Peyer's patch (tissue), 4 donors: ENCODE measurements around the gene TMEM43. TPM values are rescaled to one million over a fixed set of nuclear protein-coding genes. Genes with fewer than 3 reads are reported as not detected.

ENCODE experiments used
- DNase-seq, 3 donors: peaks; one replicate each; pipeline ENCODE4 v3.0.0-alpha.2; 2017 to 2019
- H3K27ac ChIP-seq, 4 donors: fragments of 200-600 bp; sonication (generic); one replicate each; pipeline ENCODE4 v1.5.1; 2016 to 2019
- H3K27me3 ChIP-seq, 2 donors: fragments of 200-600 bp; sonication (generic); one replicate each; pipeline ENCODE4 v1.5.1; 2019
- H3K36me3 ChIP-seq, 3 donors: fragments of 200-600 bp; sonication (generic); one replicate each; pipeline ENCODE4 v1.5.1; 2016 to 2019
- H3K4me1 ChIP-seq, 4 donors: fragments of 200-600 bp; sonication (generic); one replicate each; pipeline ENCODE4 v1.5.1; 2016 to 2019
- H3K4me3 ChIP-seq, 4 donors: fragments of 200-600 bp; sonication (generic); 1 replicate in 3 of 4; 2 replicates in 1 of 4; pipeline ENCODE4 v1.5.1; 2016 to 2019; ENCODE audit warnings: mild to moderate bottlenecking in 1 of 4
- H3K9me3 ChIP-seq, 4 donors: fragments of 200-600 bp; sonication (generic); one replicate each; pipeline ENCODE4 v1.5.1; 2016 to 2019; ENCODE audit warnings: mild to moderate bottlenecking in 1 of 4
- CTCF ChIP-seq, 6 experiments: fragments of 450-650 bp in 4 of 6; fragments of 200-600 bp in 2 of 6; sonication (generic) in 1 of 6; IDR thresholded peaks; one replicate each; pipeline ENCODE4 v1.5.1; 2017 to 2019; ENCODE audit warnings: antibody characterized with exemption in 6 of 6, mild to moderate bottlenecking in 3 of 6, moderate library complexity in 1 of 6
- POLR2A ChIP-seq, 2 donors: fragments of 450-650 bp; IDR thresholded peaks; one replicate each; pipeline ENCODE4 v1.5.1; 2017; ENCODE audit warnings: antibody characterized with exemption in 2 of 2, mild to moderate bottlenecking in 2 of 2, moderate library complexity in 2 of 2
- total RNA-seq, 4 donors: library from RNA; depleted of rRNA; stranded (reverse); fragments of >200 nt; gene quantifications; one replicate each; pipeline ENCODE4 v1.1.0, GENCODE V29; 2016

TMEM43 gene
- total RNA-seq, 4 donors from 2014 or later = 26.6 to 56.5 (median 40.3) TPM

- Histone ChIP-seq H3K27me3 (no peaks in the 10 kb centered on the region), H3K4me3 (no peak overlapping the region), H3K9me3 (no peaks in the 10 kb centered on the region), H3K27ac (no peak overlapping the region), H3K4me1 (peaks cover 0 to 27% (median 4%) of the 10 kb centered on the region in 4 donors), H3K36me3 (peaks cover 0 to 54% (median 0%) of the 10 kb centered on the region in 3 donors)
- DNase-seq = no peak
- TF ChIP-seq POLR2A (IDR thresholded peaks at IDR 0.05) (no peak), CTCF (IDR thresholded peaks at IDR 0.05) (no peak)
These were observed 47.6 kb downstream of the TMEM43 start for GRCh38 chr3:14172496-14172895.

- TF ChIP-seq CTCF (IDR thresholded peaks at IDR 0.05) = no peak
- no peak for TF ChIP-seq POLR2A (IDR thresholded peaks at IDR 0.05)
- Histone ChIP-seq H3K4me1 (peaks cover 0 to 35% (median 4%) of the 10 kb centered on the region in 4 donors), H3K4me3 (no peak overlapping the region), H3K27ac (no peak overlapping the region), H3K27me3 (no peaks in the 10 kb centered on the region), H3K36me3 (peaks cover 0 to 34% (median 0%) of the 10 kb centered on the region in 3 donors), H3K9me3 (no peaks in the 10 kb centered on the region)
- DNase-seq = no peak
These were observed 49.6 kb downstream of the TMEM43 start for GRCh38 chr3:14174483-14174882.

DNA sequence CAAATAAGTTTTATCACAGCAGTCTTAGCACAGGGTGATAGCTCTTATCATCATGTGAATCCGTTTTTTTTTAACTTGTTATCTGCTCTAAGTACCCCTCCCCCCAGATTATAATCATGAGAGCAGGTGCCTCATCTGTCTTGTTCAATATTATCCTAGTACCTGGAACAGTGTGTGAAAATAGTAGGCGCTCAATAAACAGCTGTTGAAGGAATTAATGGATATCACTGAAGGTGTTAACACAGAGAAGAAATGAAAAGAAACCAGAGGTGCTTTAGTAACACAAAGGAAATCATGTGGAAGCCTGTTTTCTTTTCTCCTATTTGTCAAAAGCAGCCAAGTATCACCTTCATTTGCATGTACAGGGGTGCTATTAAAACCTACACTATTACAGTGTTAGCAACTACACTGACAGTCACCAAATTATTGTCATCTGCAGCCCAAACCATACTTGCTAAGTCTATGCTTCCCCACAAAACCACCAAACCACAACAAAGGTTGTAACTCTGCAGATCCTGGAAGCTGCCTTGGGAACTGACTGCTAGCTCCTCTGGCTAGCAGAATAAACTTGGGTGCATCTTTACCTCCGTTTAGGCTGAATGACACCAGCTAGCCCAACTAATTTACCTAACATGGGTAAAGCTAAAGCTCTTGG is 50.7 kb downstream of the TMEM43 start:
- TF ChIP-seq POLR2A (IDR thresholded peaks at IDR 0.05) (no peak), CTCF (IDR thresholded peaks at IDR 0.05) (no peak)
- Histone ChIP-seq H3K9me3 (no peaks in the 10 kb centered on the region), H3K4me1 (peaks cover 0 to 39% (median 4%) of the 10 kb centered on the region in 4 donors), H3K36me3 (peaks cover 0 to 24% (median 0%) of the 10 kb centered on the region in 3 donors), H3K27ac (peak overlapping the region in 2 of 4 donors; percentile 9 to 47), H3K27me3 (no peaks in the 10 kb centered on the region), H3K4me3 (no peak overlapping the region)
- DNase-seq = peak in 1 of 3 donors; percentile 49

- H3K27me3 ChIP-seq = no peaks in the 10 kb centered on the region
- DNase-seq = no peak
- peaks cover 0 to 39% (median 4%) of the 10 kb centered on the region in 4 donors for H3K4me1 ChIP-seq
- H3K27ac ChIP-seq = peak overlapping the region; percentile 95 to 97 (median 96)
- TF ChIP-seq POLR2A (IDR thresholded peaks at IDR 0.05) = no peak
- TF ChIP-seq CTCF (IDR thresholded peaks at IDR 0.05) = no peak
- H3K36me3 ChIP-seq = peaks cover 0 to 13% (median 0%) of the 10 kb centered on the region in 3 donors
- no peaks in the 10 kb centered on the region for H3K9me3 ChIP-seq
- H3K4me3 ChIP-seq = peak overlapping the region; percentile 74 to 92 (median 84)
These were observed 52.9 kb downstream of the TMEM43 start for GRCh38 chr3:14177580-14178246.

- H3K4me1 ChIP-seq = peaks cover 0 to 39% (median 4%) of the 10 kb centered on the region in 4 donors
- peak within 1 kb of the TSS; percentile 95 to 97 (median 96) for H3K27ac ChIP-seq
- H3K27me3 ChIP-seq = no peaks in the 10 kb centered on the region
- TF ChIP-seq POLR2A (IDR thresholded peaks at IDR 0.05) (peak; percentile 93 to 98), CTCF (IDR thresholded peaks at IDR 0.05) (peak in 2 of 6 experiments; percentile 23)
- peaks cover 0 to 18% (median 0%) of the 10 kb centered on the region in 3 donors for H3K36me3 ChIP-seq
- no peaks in the 10 kb centered on the region for H3K9me3 ChIP-seq
- peak within 1 kb of the TSS; percentile 74 to 92 (median 84) for H3K4me3 ChIP-seq
- peak; percentile 95 to 99 (median 99) for DNase-seq
These were observed 53.6 kb downstream of the TMEM43 start, which contains the start of the genes LSM3 and XPC for GRCh38 chr3:14178247-14179113. TSS of gene LSM3 (plus strand) at chr3:14178817. CDS start at chr3:14178861, 44 bp downstream. TSS of gene XPC (minus strand) at chr3:14178601. CDS start at chr3:14178568, 33 bp downstream.
